ENCODE data around the gene SUGCT.

Gene SUGCT

GRCh38 chr7:40746841-40747556, 612.2 kb downstream of the SUGCT start:
- Histone ChIP-seq H3K9me3 (ENCODE audit: control insufficient read depth, insufficient read depth, low read depth, low read length) (no peaks in the 10 kb centered on the region), H3K4me3 (ENCODE audit: low read depth, low read length) (no peak overlapping the region), H3K4me1 (ENCODE audit: control insufficient read depth, insufficient read depth, low read length) (no peaks in the 10 kb centered on the region), H3K27ac (ENCODE audit: extremely low read depth, low read depth, low read length) (no peak overlapping the region), H3K36me3 (ENCODE audit: control insufficient read depth in 2 of 2, insufficient read depth in 1 of 2, low read length in 2 of 2) (no peaks in the 10 kb centered on the region)
- TF ChIP-seq, protein P1, sequence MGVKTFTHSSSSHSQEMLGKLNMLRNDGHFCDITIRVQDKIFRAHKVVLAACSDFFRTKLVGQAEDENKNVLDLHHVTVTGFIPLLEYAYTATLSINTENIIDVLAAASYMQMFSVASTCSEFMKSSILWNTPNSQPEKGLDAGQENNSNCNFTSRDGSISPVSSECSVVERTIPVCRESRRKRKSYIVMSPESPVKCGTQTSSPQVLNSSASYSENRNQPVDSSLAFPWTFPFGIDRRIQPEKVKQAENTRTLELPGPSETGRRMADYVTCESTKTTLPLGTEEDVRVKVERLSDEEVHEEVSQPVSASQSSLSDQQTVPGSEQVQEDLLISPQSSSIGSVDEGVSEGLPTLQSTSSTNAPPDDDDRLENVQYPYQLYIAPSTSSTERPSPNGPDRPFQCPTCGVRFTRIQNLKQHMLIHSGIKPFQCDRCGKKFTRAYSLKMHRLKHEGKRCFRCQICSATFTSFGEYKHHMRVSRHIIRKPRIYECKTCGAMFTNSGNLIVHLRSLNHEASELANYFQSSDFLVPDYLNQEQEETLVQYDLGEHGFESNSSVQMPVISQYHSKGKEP (tag by site-specific recombination; IDR thresholded peaks at IDR 0.05) = no peak
- TF ChIP-seq ZNF510 (tag by site-specific recombination; IDR thresholded peaks at IDR 0.05; ENCODE audit: insufficient replicate concordance) = no peak
- TF ChIP-seq ZNF777 (tag by site-specific recombination; IDR thresholded peaks at IDR 0.05; ENCODE audit: borderline replicate concordance) = no peak
- TF ChIP-seq ZNF133 (tag by site-specific recombination; IDR thresholded peaks at IDR 0.05) = no peak
- TF ChIP-seq ZNF302 (tag by site-specific recombination; IDR thresholded peaks at IDR 0.05; ENCODE audit: low read depth) = no peak
- POLR2A ChIA-PET = no interaction called here
- CTCF ChIA-PET = interaction anchor here (1.2 kb wide), 1 partner anchor 18 kb away, joined by 3 read pairs; no protein-coding TSS in a partner anchor

DNA sequence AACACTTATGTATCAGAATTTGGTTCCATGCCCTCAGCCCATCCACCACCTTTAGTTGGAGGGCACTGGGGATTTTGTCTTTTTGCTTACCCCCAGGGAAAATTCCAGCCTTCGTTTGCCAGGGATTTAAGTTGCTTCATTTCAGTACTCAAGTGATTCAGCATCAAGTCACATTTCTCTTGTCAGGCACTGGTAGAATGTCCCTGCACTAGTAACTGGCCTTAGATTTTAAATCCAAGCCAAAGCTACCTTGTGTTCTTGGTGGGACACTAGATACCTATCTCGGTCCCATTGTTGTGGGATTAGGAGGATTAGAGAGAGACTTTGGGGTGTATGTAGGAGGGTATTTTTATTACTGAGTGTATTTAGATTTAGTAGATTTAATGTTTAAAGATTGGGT, 613.1 kb downstream of the SUGCT start:
- Histone ChIP-seq H3K4me3 (ENCODE audit: low read depth, low read length) (no peak overlapping the region), H3K36me3 (ENCODE audit: control insufficient read depth in 2 of 2, insufficient read depth in 1 of 2, low read length in 2 of 2) (no peaks in the 10 kb centered on the region), H3K27ac (ENCODE audit: extremely low read depth, low read depth, low read length) (no peak overlapping the region), H3K9me3 (ENCODE audit: control insufficient read depth, insufficient read depth, low read depth, low read length) (no peaks in the 10 kb centered on the region), H3K4me1 (ENCODE audit: control insufficient read depth, insufficient read depth, low read length) (no peaks in the 10 kb centered on the region)
- no peak for TF ChIP-seq ZBTB17 (tag by site-specific recombination; IDR thresholded peaks at IDR 0.05)
- POLR2A ChIA-PET = no interaction called here
- CTCF ChIA-PET = interaction anchor here (1.2 kb wide), 1 partner anchor 17 kb away, joined by 3 read pairs; no protein-coding TSS in a partner anchor

GRCh38 chr7:40749877-40750276, 615.1 kb downstream of the SUGCT start:
- Histone ChIP-seq H3K27ac (ENCODE audit: extremely low read depth, low read depth, low read length) (no peak overlapping the region), H3K4me3 (ENCODE audit: low read depth, low read length) (no peak overlapping the region), H3K4me1 (ENCODE audit: control insufficient read depth, insufficient read depth, low read length) (no peaks in the 10 kb centered on the region), H3K36me3 (ENCODE audit: control insufficient read depth in 2 of 2, insufficient read depth in 1 of 2, low read length in 2 of 2) (no peaks in the 10 kb centered on the region), H3K9me3 (ENCODE audit: control insufficient read depth, insufficient read depth, low read depth, low read length) (no peaks in the 10 kb centered on the region)
- TF ChIP-seq ZNF391 (tag by site-specific recombination; IDR thresholded peaks at IDR 0.05; ENCODE audit: borderline replicate concordance, low read depth) = no peak
- TF ChIP-seq, protein P2, sequence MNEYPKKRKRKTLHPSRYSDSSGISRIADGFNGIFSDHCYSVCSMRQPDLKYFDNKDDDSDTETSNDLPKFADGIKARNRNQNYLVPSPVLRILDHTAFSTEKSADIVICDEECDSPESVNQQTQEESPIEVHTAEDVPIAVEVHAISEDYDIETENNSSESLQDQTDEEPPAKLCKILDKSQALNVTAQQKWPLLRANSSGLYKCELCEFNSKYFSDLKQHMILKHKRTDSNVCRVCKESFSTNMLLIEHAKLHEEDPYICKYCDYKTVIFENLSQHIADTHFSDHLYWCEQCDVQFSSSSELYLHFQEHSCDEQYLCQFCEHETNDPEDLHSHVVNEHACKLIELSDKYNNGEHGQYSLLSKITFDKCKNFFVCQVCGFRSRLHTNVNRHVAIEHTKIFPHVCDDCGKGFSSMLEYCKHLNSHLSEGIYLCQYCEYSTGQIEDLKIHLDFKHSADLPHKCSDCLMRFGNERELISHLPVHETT (tag by site-specific recombination; IDR thresholded peaks at IDR 0.05) = no peak
- no peak for TF ChIP-seq PATZ1 (tag by site-specific recombination; IDR thresholded peaks at IDR 0.05)
- CTCF ChIA-PET = interaction anchor here (0.5 to 0.7 kb wide), 2 partner anchors 504 to 1520 kb away, joined by 3 to 7 read pairs; no protein-coding TSS in a partner anchor
- POLR2A ChIA-PET = no interaction called here

DNA sequence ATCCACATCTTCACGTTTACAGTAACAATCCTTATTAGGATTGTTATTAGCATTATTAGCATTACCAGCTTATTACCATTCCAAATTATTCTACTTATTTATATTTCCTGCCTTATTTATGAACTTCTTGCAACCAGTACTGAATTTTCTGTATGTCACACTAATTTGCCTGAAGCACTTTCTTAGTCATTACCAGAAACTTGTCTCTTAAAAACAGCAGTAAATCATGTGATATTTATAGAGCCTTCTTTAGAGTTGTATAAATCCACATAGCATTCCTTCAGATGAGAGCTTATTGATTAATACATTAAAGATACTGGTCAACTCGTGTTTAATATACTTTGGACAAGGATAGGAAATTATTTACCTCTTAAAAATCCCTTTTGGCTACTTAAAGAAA, 618.6 kb downstream of the SUGCT start:
- Histone ChIP-seq H3K4me3 (ENCODE audit: low read depth, low read length) (no peak overlapping the region), H3K9me3 (ENCODE audit: control insufficient read depth, insufficient read depth, low read depth, low read length) (no peaks in the 10 kb centered on the region), H3K4me1 (ENCODE audit: control insufficient read depth, insufficient read depth, low read length) (no peaks in the 10 kb centered on the region), H3K36me3 (ENCODE audit: control insufficient read depth in 2 of 2, insufficient read depth in 1 of 2, low read length in 2 of 2) (no peaks in the 10 kb centered on the region), H3K27ac (ENCODE audit: extremely low read depth, low read depth, low read length) (no peak overlapping the region)
- ChIA-PET POLR2A (no interaction called here), CTCF (no interaction called here)
- TF ChIP-seq, protein P3, sequence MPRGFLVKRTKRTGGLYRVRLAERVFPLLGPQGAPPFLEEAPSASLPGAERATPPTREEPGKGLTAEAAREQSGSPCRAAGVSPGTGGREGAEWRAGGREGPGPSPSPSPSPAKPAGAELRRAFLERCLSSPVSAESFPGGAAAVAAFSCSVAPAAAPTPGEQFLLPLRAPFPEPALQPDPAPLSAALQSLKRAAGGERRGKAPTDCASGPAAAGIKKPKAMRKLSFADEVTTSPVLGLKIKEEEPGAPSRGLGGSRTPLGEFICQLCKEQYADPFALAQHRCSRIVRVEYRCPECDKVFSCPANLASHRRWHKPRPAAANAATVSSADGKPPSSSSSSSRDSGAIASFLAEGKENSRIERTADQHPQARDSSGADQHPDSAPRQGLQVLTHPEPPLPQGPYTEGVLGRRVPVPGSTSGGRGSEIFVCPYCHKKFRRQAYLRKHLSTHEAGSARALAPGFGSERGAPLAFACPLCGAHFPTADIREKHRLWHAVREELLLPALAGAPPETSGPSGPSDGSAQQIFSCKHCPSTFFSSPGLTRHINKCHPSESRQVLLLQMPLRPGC (tag by site-specific recombination; IDR thresholded peaks at IDR 0.05) = no peak
- TF ChIP-seq, protein P4, sequence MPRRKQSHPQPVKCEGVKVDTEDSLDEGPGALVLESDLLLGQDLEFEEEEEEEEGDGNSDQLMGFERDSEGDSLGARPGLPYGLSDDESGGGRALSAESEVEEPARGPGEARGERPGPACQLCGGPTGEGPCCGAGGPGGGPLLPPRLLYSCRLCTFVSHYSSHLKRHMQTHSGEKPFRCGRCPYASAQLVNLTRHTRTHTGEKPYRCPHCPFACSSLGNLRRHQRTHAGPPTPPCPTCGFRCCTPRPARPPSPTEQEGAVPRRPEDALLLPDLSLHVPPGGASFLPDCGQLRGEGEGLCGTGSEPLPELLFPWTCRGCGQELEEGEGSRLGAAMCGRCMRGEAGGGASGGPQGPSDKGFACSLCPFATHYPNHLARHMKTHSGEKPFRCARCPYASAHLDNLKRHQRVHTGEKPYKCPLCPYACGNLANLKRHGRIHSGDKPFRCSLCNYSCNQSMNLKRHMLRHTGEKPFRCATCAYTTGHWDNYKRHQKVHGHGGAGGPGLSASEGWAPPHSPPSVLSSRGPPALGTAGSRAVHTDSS (tag by site-specific recombination; IDR thresholded peaks at IDR 0.05) = no peak
- TF ChIP-seq ZBTB6 (tag by site-specific recombination; IDR thresholded peaks at IDR 0.05) (no peak), ZNF843 (tag by site-specific recombination; IDR thresholded peaks at IDR 0.05) (no peak), ZNF184 (tag by site-specific recombination; IDR thresholded peaks at IDR 0.05) (no peak), ZNF645 (tag by site-specific recombination; IDR thresholded peaks at IDR 0.05) (no peak)

Data from HEK293 (cell line).